Frontal cortex (tissue), 4 donors: Measurements from ENCODE around the gene PWWP2B. TPM values are rescaled to one million over a fixed set of nuclear protein-coding genes. Genes with fewer than 3 reads are reported as not detected.

Experiments
- DNase-seq, 2 donors: peaks; one replicate each; pipeline ENCODE4 v3.0.0; 2012; ENCODE audit warnings: low spot score in 2 of 2
- FAIRE-seq: peaks from 2 replicates; lab custom pipeline; 2012; peaks lifted over from hg19 to GRCh38; lab: Jason Lieb, UNC
- total RNA-seq: library from RNA; depleted of rRNA; stranded (reverse); fragments of >200 nt; gene quantifications from one replicate; pipeline ENCODE4 v1.2.3, GENCODE V29; 2014
- donor health status: control.
- donor health status: control.
- donor health status: control.

PWWP2B gene
- total RNA-seq, 1 donor from 2014 or later = 9.4 TPM

- no peak for FAIRE-seq
- DNase-seq = no peak
These were observed 42.6 kb downstream of the PWWP2B start for GRCh38 chr10:132439424-132440163.

GRCh38 chr10:132440791-132441565, 44.0 kb downstream of the PWWP2B start:
- FAIRE-seq (no peak), DNase-seq (no peak)

- no peak for FAIRE-seq
- no peak for DNase-seq
These were observed 45.0 kb downstream of the PWWP2B start for GRCh38 chr10:132441818-132442524.

- no peak for DNase-seq
- no peak for FAIRE-seq
These were observed 45.6 kb downstream of the PWWP2B start for GRCh38 chr10:132442636-132443035.

GRCh38 chr10:132443605-132443982, 46.6 kb downstream of the PWWP2B start:
- DNase-seq (no peak), FAIRE-seq (no peak)

- no peak for DNase-seq
- no peak for FAIRE-seq
These were observed 47.2 kb downstream of the PWWP2B start for GRCh38 chr10:132443983-132444876.

- DNase-seq = no peak
- no peak for FAIRE-seq
These were observed 47.9 kb downstream of the PWWP2B start for GRCh38 chr10:132444877-132445351.

GRCh38 chr10:132445516-132446194, 48.7 kb downstream of the PWWP2B start:
- DNase-seq = no peak
- FAIRE-seq = no peak

- DNase-seq (no peak), FAIRE-seq (no peak)
These were observed 49.2 kb downstream of the PWWP2B start for GRCh38 chr10:132446195-132446581.

GRCh38 chr10:132446661-132447445, 49.9 kb downstream of the PWWP2B start:
- FAIRE-seq (no peak), DNase-seq (peak in 1 of 2 donors; percentile 34)

GRCh38 chr10:132447446-132448247, 50.6 kb downstream of the PWWP2B start:
- no peak for DNase-seq

GRCh38 chr10:132448248-132448731, 51.3 kb downstream of the PWWP2B start:
- DNase-seq (no peak), FAIRE-seq (no peak)

More at GRCh38 chr10:132447446-132448247, 50.6 kb downstream of the PWWP2B start:
- FAIRE-seq = no peak

GRCh38 chr10:132449051-132449810, 52.2 kb downstream of the PWWP2B start:
- FAIRE-seq = no peak

GRCh38 chr10:132449811-132450181, 52.8 kb downstream of the PWWP2B start:
- FAIRE-seq (no peak), DNase-seq (no peak)

More at GRCh38 chr10:132449051-132449810, 52.2 kb downstream of the PWWP2B start:
- no peak for DNase-seq

- DNase-seq (no peak), FAIRE-seq (no peak)
These were observed 53.4 kb downstream of the PWWP2B start for GRCh38 chr10:132450466-132450824.

- no peak for FAIRE-seq
These were observed 54.0 kb downstream of the PWWP2B start for GRCh38 chr10:132450825-132451505.

More at GRCh38 chr10:132450825-132451505, 54.0 kb downstream of the PWWP2B start:
- no peak for DNase-seq
